HEK293 (cell line): ENCODE data around the gene CACHD1.
"Not testable (repeated sequence)": the region's sequence is repeated elsewhere in the genome, so short reads cannot be mapped to it uniquely, and the experiment has no call there.

ENCODE experiments used
- CTCF ChIA-PET: fragments of 350-600 bp; formaldehyde crosslinking; extraction: SDS; loops from one replicate; lab custom pipeline; 2021; ENCODE audit warnings: antibody characterized with exemption; lab: Yijun Ruan, JAX
- POLR2A ChIA-PET: fragments of 300-600 bp; formaldehyde crosslinking; extraction: SDS; loops from one replicate; lab custom pipeline; 2020; ENCODE audit warnings: antibody characterized with exemption, inconsistent platforms; lab: Yijun Ruan, JAX
- H3K27ac ChIP-seq: fragments of 200-500 bp; sonication (Bioruptor generic); 2 replicates; pipeline ENCODE4 v1.5.1; 2014; ENCODE audit warnings: low read depth, low read length, control low read depth, inconsistent platforms; ENCODE audit errors: extremely low read depth
- H3K36me3 ChIP-seq, 2 experiments: fragments of 200-500 bp in 1 of 2; sonication (Bioruptor generic) in 1 of 2; 1 replicate in 1 of 2; 2 replicates in 1 of 2; pipeline ENCODE4 v1.5.1; 2014 to 2017; ENCODE audit warnings: inconsistent platforms in 2 of 2, low read length in 2 of 2; ENCODE audit not compliant: control insufficient read depth in 2 of 2, insufficient read depth in 1 of 2
- H3K4me1 ChIP-seq: fragments of 200-500 bp; sonication (Bioruptor generic); 2 replicates; pipeline ENCODE4 v1.5.1; 2014; ENCODE audit warnings: mild to moderate bottlenecking, low read length, inconsistent platforms; ENCODE audit not compliant: control insufficient read depth, insufficient read depth
- H3K4me3 ChIP-seq: 2 replicates; pipeline ENCODE4 v1.5.1; 2011; ENCODE audit warnings: low read depth, mild to moderate bottlenecking, control low read depth, low read length, moderate library complexity
- H3K9me3 ChIP-seq: fragments of 200-500 bp; sonication (Bioruptor generic); 2 replicates; pipeline ENCODE4 v1.5.1; 2014; ENCODE audit warnings: low read depth, low read length, inconsistent platforms; ENCODE audit not compliant: control insufficient read depth, insufficient read depth
- GLI2 ChIP-seq: fragments of 450-650 bp; formaldehyde crosslinking; IDR thresholded peaks from 2 replicates; pipeline ENCODE4; 2017; ENCODE audit warnings: missing biosample characterization, missing genetic modification characterization, low read depth, borderline replicate concordance
- GLIS2 ChIP-seq: fragments of 450-650 bp; formaldehyde crosslinking; IDR thresholded peaks from 2 replicates; pipeline ENCODE4 v1.5.1; 2016; ENCODE audit warnings: missing biosample characterization, missing genetic modification characterization
- PATZ1 ChIP-seq: fragments of 450-650 bp; formaldehyde crosslinking; IDR thresholded peaks from 2 replicates; pipeline ENCODE4 v1.5.1; 2016; ENCODE audit warnings: missing biosample characterization, missing genetic modification characterization
- ZBTB49 ChIP-seq: fragments of 450-650 bp; formaldehyde crosslinking; IDR thresholded peaks from 2 replicates; pipeline ENCODE4 v1.5.1; 2016; ENCODE audit warnings: missing biosample characterization, missing genetic modification characterization, low read depth
- ZNF146 ChIP-seq: fragments of 450-650 bp; formaldehyde crosslinking; IDR thresholded peaks from 2 replicates; pipeline ENCODE4 v1.5.1; 2016; ENCODE audit warnings: missing biosample characterization, missing genetic modification characterization
- ZNF148 ChIP-seq: fragments of 450-650 bp; formaldehyde crosslinking; IDR thresholded peaks from 2 replicates; pipeline ENCODE4 v1.5.0; 2017; ENCODE audit warnings: missing biosample characterization, missing genetic modification characterization, borderline replicate concordance
- ZNF175 ChIP-seq: fragments of 450-650 bp; formaldehyde crosslinking; IDR thresholded peaks from 2 replicates; pipeline ENCODE4 v1.5.1; 2016; ENCODE audit warnings: missing biosample characterization, missing genetic modification characterization
- ZNF324 ChIP-seq: fragments of 450-650 bp; formaldehyde crosslinking; IDR thresholded peaks from 2 replicates; pipeline ENCODE4 v1.5.1; 2016; ENCODE audit warnings: missing biosample characterization, missing genetic modification characterization
- ZNF433 ChIP-seq: fragments of 450-650 bp; formaldehyde crosslinking; IDR thresholded peaks from 2 replicates; pipeline ENCODE4 v1.5.1; 2016; ENCODE audit warnings: missing biosample characterization, missing genetic modification characterization, low read depth
- ZNF449 ChIP-seq: fragments of 450-650 bp; formaldehyde crosslinking; IDR thresholded peaks from 2 replicates; pipeline ENCODE4 v1.5.1; 2017; ENCODE audit warnings: missing biosample characterization, mild to moderate bottlenecking, missing genetic modification characterization, moderate library complexity
- ZNF514 ChIP-seq: fragments of 450-650 bp; formaldehyde crosslinking; IDR thresholded peaks from 2 replicates; pipeline ENCODE4 v1.5.1; 2016; ENCODE audit warnings: missing biosample characterization, missing genetic modification characterization
- ZNF521 ChIP-seq: fragments of 450-650 bp; formaldehyde crosslinking; IDR thresholded peaks from 2 replicates; pipeline ENCODE4 v1.5.1; 2017; ENCODE audit warnings: missing biosample characterization, mild to moderate bottlenecking, missing genetic modification characterization
- ZNF548 ChIP-seq: fragments of 450-650 bp; formaldehyde crosslinking; IDR thresholded peaks from 2 replicates; pipeline ENCODE4 v1.5.1; 2016; ENCODE audit warnings: missing biosample characterization, missing genetic modification characterization
- ZNF561 ChIP-seq: fragments of 450-650 bp; IDR thresholded peaks from 2 replicates; pipeline ENCODE4 v1.5.1; 2018; ENCODE audit warnings: missing biosample characterization, missing genetic modification characterization, borderline replicate concordance
- ZNF658 ChIP-seq: fragments of 450-650 bp; formaldehyde crosslinking; IDR thresholded peaks from 2 replicates; pipeline ENCODE4; 2016; ENCODE audit warnings: missing biosample characterization, missing genetic modification characterization
- ZNF664 ChIP-seq: fragments of 450-650 bp; formaldehyde crosslinking; IDR thresholded peaks from 2 replicates; pipeline ENCODE4 v1.5.1; 2016; ENCODE audit warnings: missing biosample characterization, missing genetic modification characterization
- ZNF785 ChIP-seq: fragments of 450-650 bp; formaldehyde crosslinking; IDR thresholded peaks from 2 replicates; pipeline ENCODE4 v1.5.1; 2016; ENCODE audit warnings: missing biosample characterization, missing genetic modification characterization
- ZSCAN30 ChIP-seq: fragments of 450-650 bp; IDR thresholded peaks from 2 replicates; pipeline ENCODE4 v1.5.1; 2018; ENCODE audit warnings: missing biosample characterization, mild to moderate bottlenecking, missing genetic modification characterization, moderate library complexity

Gene CACHD1

GRCh38 chr1:64702670-64703069, 232.7 kb downstream of the CACHD1 start:
- CTCF ChIA-PET: not testable (repeated sequence)
- TF ChIP-seq ZNF146 (tag by site-specific recombination): peak; percentile 71

GRCh38 chr1:64703600-64703999, 233.7 kb downstream of the CACHD1 start:
- Histone ChIP-seq H3K27ac (no peak overlapping the region), H3K4me3 (no peak overlapping the region), H3K36me3 (no peaks in the 10 kb centered on the region), H3K9me3 (no peaks in the 10 kb centered on the region), H3K4me1 (no peaks in the 10 kb centered on the region)
- ChIA-PET CTCF (interaction anchor here (0.6 to 0.7 kb wide), 3 partner anchors 25 to 380 kb away, joined by 3 read pairs; no protein-coding TSS in a partner anchor), POLR2A (no interaction called here)
- no peak for TF ChIP-seq ZNF548
- TF ChIP-seq ZNF664 (tag by site-specific recombination): no peak
- TF ChIP-seq ZNF175 (tag by site-specific recombination): no peak
- no peak for TF ChIP-seq ZNF785 (tag by site-specific recombination)
- TF ChIP-seq PATZ1 (tag by site-specific recombination): no peak
- no peak for TF ChIP-seq ZNF148 (tag by site-specific recombination)

More at GRCh38 chr1:64702670-64703069, 232.7 kb downstream of the CACHD1 start:
- POLR2A ChIA-PET, H3K9me3 ChIP-seq, H3K4me1 ChIP-seq, H3K36me3 ChIP-seq, H3K4me3 ChIP-seq, H3K27ac ChIP-seq: not testable (repeated sequence)

GRCh38 chr1:64705591-64705990, 235.7 kb downstream of the CACHD1 start:
- Histone ChIP-seq H3K4me1 (no peaks in the 10 kb centered on the region), H3K4me3 (no peak overlapping the region), H3K9me3 (no peaks in the 10 kb centered on the region), H3K27ac (no peak overlapping the region), H3K36me3 (no peaks in the 10 kb centered on the region)
- ChIA-PET POLR2A (no interaction called here), CTCF (interaction anchor here (0.5 to 0.6 kb wide), 3 partner anchors 12 to 468 kb away, joined by 3 to 4 read pairs (median 4); no protein-coding TSS in a partner anchor)
- no peak for TF ChIP-seq ZSCAN30 (tag by site-specific recombination)
- no peak for TF ChIP-seq GLIS2 (tag by site-specific recombination)
- no peak for TF ChIP-seq ZNF514 (tag by site-specific recombination)
- no peak for TF ChIP-seq ZNF449 (tag by site-specific recombination)

GRCh38 chr1:64711266-64711665, 241.3 kb downstream of the CACHD1 start:
- Histone ChIP-seq H3K36me3 (no peaks in the 10 kb centered on the region), H3K27ac (no peak overlapping the region), H3K9me3 (no peaks in the 10 kb centered on the region), H3K4me1 (no peaks in the 10 kb centered on the region), H3K4me3 (no peak overlapping the region)
- ChIA-PET CTCF (no interaction called here), POLR2A (no interaction called here)
- TF ChIP-seq ZNF324 (tag by site-specific recombination) (no peak), GLI2 (tag by site-specific recombination) (no peak), ZNF658 (tag by site-specific recombination) (no peak), ZNF521 (tag by site-specific recombination) (no peak), ZNF433 (tag by site-specific recombination) (no peak), ZNF561 (no peak), ZBTB49 (tag by site-specific recombination) (no peak)
